Measurements from ENCODE around the gene NPPA.

GRCh38 chr1:11885916-11886315 is 38.3 kb upstream of the NPPA start:
- TF ChIP-seq EZH2 (IDR thresholded peaks at IDR 0.05) (no peak), POLR2AphosphoS5 (IDR thresholded peaks at IDR 0.05; ENCODE audit: borderline replicate concordance, low read depth, low read length) (no peak)

Data from SK-N-MC (cell line).